SK-N-SH (cell line): ENCODE results near the gene RHOG. TPM values are rescaled to one million over a fixed set of nuclear protein-coding genes. Genes with fewer than 3 reads are reported as not detected.

Source experiments
- CTCF ChIA-PET: fragments of 300-600, 350-600 bp; formaldehyde crosslinking; extraction: SDS; loops from one replicate; lab custom pipeline; 2021; lab: Yijun Ruan, JAX
- POLR2A ChIA-PET: fragments of 350-600 bp; sonication (Branson Sonifier 250); formaldehyde crosslinking; extraction: SDS; loops from one replicate; lab custom pipeline; 2020; ENCODE audit warnings: antibody characterized with exemption, inconsistent platforms; lab: Yijun Ruan, JAX
- DNase-seq: peaks from one replicate; pipeline ENCODE4 v3.0.0; 2012
- H2AFZ ChIP-seq: fragments of 200-600 bp; sonication (generic); 2 replicates; pipeline ENCODE4 v1.8.1; 2016; ENCODE audit warnings: antibody characterized with exemption, mild to moderate bottlenecking, low read depth
- H3F3A ChIP-seq: fragments of 200-600 bp; sonication (generic); replicated peaks from 2 replicates; pipeline ENCODE3; 2016; ENCODE audit warnings: antibody characterized with exemption, mild to moderate bottlenecking; ENCODE audit not compliant: insufficient read depth
- H3K27ac ChIP-seq, 2 experiments: fragments of 200-500 bp in 1 of 2; fragments of 200-600 bp in 1 of 2; sonication (Bioruptor generic) in 1 of 2; sonication (generic), shearing (Covaris generic) in 1 of 2; 2 replicates each; pipeline versions ENCODE4 v1.5.1 to v1.6.1; 2014 to 2016; ENCODE audit warnings: low read depth in 2 of 2, inconsistent platforms in 1 of 2, low read length in 1 of 2, mild to moderate bottlenecking in 1 of 2, mixed read lengths in 1 of 2
- H3K27me3 ChIP-seq: fragments of 200-600 bp; sonication (generic), shearing (Covaris generic); 2 replicates; pipeline ENCODE4 v1.6.1; 2016; ENCODE audit warnings: mixed run types; ENCODE audit not compliant: insufficient read depth
- H3K36me3 ChIP-seq, 2 experiments: fragments of 200-500 bp in 1 of 2; fragments of 200-600 bp in 1 of 2; sonication (Bioruptor generic) in 1 of 2; sonication (generic) in 1 of 2; replicated peaks in 1 of 2; 2 replicates each; pipeline versions ENCODE3 to v1.5.1; 2014 to 2016; ENCODE audit warnings: low read length in 1 of 2, mild to moderate bottlenecking in 1 of 2; ENCODE audit not compliant: insufficient read depth in 2 of 2, control insufficient read depth in 1 of 2
- H3K4me1 ChIP-seq, 2 experiments: fragments of 200-500 bp in 1 of 2; fragments of 200-600 bp in 1 of 2; sonication (Bioruptor generic) in 1 of 2; sonication (generic), shearing (Covaris generic) in 1 of 2; 2 replicates each; pipeline versions ENCODE4 v1.5.1 to v1.6.1; 2014 to 2016; ENCODE audit warnings: low read depth in 1 of 2, low read length in 1 of 2, mixed run types in 1 of 2; ENCODE audit not compliant: insufficient read depth in 2 of 2, control insufficient read depth in 1 of 2
- H3K4me2 ChIP-seq: fragments of 200-600 bp; sonication (generic), shearing (Covaris generic); 2 replicates; pipeline ENCODE4 v1.6.1; 2017; ENCODE audit warnings: mixed run types
- H3K4me3 ChIP-seq, 2 experiments: fragments of 200-500 bp in 1 of 2; fragments of 200-600 bp in 1 of 2; sonication (Bioruptor generic) in 1 of 2; sonication (generic), shearing (Covaris generic) in 1 of 2; 2 replicates each; pipeline versions ENCODE4 v1.5.1 to v1.8.1; 2014 to 2016; ENCODE audit warnings: low read depth in 2 of 2, inconsistent platforms in 1 of 2, low read length in 1 of 2, mild to moderate bottlenecking in 1 of 2, mixed read lengths in 1 of 2, moderate library complexity in 1 of 2
- H3K79me2 ChIP-seq: fragments of 200-600 bp; sonication (generic); 2 replicates; pipeline ENCODE4 v1.8.1; 2017; ENCODE audit warnings: mild to moderate bottlenecking; ENCODE audit not compliant: insufficient read depth
- H3K9ac ChIP-seq: fragments of 200-600 bp; sonication (generic); 2 replicates; pipeline ENCODE4 v1.6.1; 2017; ENCODE audit warnings: mixed run types
- H3K9me2 ChIP-seq: fragments of 200-600 bp; sonication (generic); 2 replicates; pipeline ENCODE4 v1.6.1; 2017; ENCODE audit warnings: mixed run types
- H3K9me3 ChIP-seq: fragments of 200-600 bp; sonication (generic); 2 replicates; pipeline ENCODE4 v1.6.1; 2017; ENCODE audit warnings: mixed run types, mild to moderate bottlenecking, moderate library complexity
- H4K20me1 ChIP-seq: fragments of 200-600 bp; sonication (generic); 2 replicates; pipeline ENCODE4 v1.6.1; 2017; ENCODE audit warnings: mild to moderate bottlenecking, mixed run types; ENCODE audit not compliant: insufficient read depth
- CHD2 ChIP-seq: fragments of 150-350 bp; IDR thresholded peaks from 2 replicates; pipeline ENCODE4 v1.6.1; 2018; ENCODE audit warnings: low read length; ENCODE audit not compliant: partially characterized antibody
- ELF1 ChIP-seq: IDR thresholded peaks from 2 replicates; pipeline ENCODE4 v1.4.0; 2012
- EP300 ChIP-seq, 2 experiments: IDR thresholded peaks; 2 replicates each; pipeline versions ENCODE4 v1.4.0 to v1.6.1; 2012; ENCODE audit warnings: borderline replicate concordance in 1 of 2, low read depth in 1 of 2, low read length in 1 of 2
- EZH2phosphoT487 ChIP-seq: fragments of 200-600 bp; sonication (generic); IDR thresholded peaks from 2 replicates; pipeline ENCODE4 v1.6.1; 2017; ENCODE audit warnings: low read depth, mixed run types, mild to moderate bottlenecking, antibody characterized with exemption, moderate library complexity, borderline replicate concordance
- FOSL2 ChIP-seq: IDR thresholded peaks from 2 replicates; pipeline ENCODE4 v1.4.0; 2012; ENCODE audit warnings: low read depth, mild to moderate bottlenecking, moderate library complexity, borderline replicate concordance
- FOXJ3 ChIP-seq: sonication (generic); formaldehyde crosslinking; IDR thresholded peaks from 2 replicates; pipeline ENCODE4 v1.5.1; 2020; ENCODE audit warnings: mild to moderate bottlenecking, missing genetic modification reagents
- FOXM1 ChIP-seq: IDR thresholded peaks from 2 replicates; pipeline ENCODE4 v1.4.0; 2012; ENCODE audit warnings: low read depth, mild to moderate bottlenecking
- GABPA ChIP-seq: IDR thresholded peaks from 2 replicates; pipeline ENCODE4 v1.4.0; 2012; ENCODE audit warnings: low read depth, mild to moderate bottlenecking
- GATA2 ChIP-seq: sonication (generic); formaldehyde crosslinking; IDR thresholded peaks from 2 replicates; pipeline ENCODE4 v1.5.0; 2020; ENCODE audit warnings: mild to moderate bottlenecking, missing genetic modification reagents
- IRF3 ChIP-seq: fragments of 150-350 bp; IDR thresholded peaks from 2 replicates; pipeline ENCODE4 v1.6.1; 2016; ENCODE audit warnings: mild to moderate bottlenecking, low read depth, low read length
- JUND ChIP-seq: IDR thresholded peaks from 2 replicates; pipeline ENCODE4 v1.4.0; 2012
- MAX ChIP-seq: IDR thresholded peaks from 2 replicates; pipeline ENCODE4 v1.4.0; 2012; ENCODE audit warnings: low read depth
- MEF2A ChIP-seq: IDR thresholded peaks from 2 replicates; pipeline ENCODE4 v1.4.0; 2012; ENCODE audit warnings: low read depth, borderline replicate concordance
- MXI1 ChIP-seq: IDR thresholded peaks from 2 replicates; pipeline ENCODE4 v1.6.1; 2012; ENCODE audit warnings: mild to moderate bottlenecking, low read depth, low read length, improper control_type of control experiment
- NFIC ChIP-seq: IDR thresholded peaks from 2 replicates; pipeline ENCODE4 v1.4.0; 2012; ENCODE audit warnings: borderline replicate concordance
- NRF1 ChIP-seq: IDR thresholded peaks from 2 replicates; pipeline ENCODE4 v1.6.1; 2012; ENCODE audit warnings: low read depth, mild to moderate bottlenecking, low read length
- PBX3 ChIP-seq: IDR thresholded peaks from 2 replicates; pipeline ENCODE4; 2012
- POLR2AphosphoS5 ChIP-seq: IDR thresholded peaks from 2 replicates; pipeline ENCODE4 v1.6.1; 2012; ENCODE audit warnings: low read depth, low read length
- RAD21 ChIP-seq: IDR thresholded peaks from 2 replicates; pipeline ENCODE4 v1.6.1; 2012; ENCODE audit warnings: mild to moderate bottlenecking, low read length
- RCOR1 ChIP-seq: fragments of 150-350 bp; IDR thresholded peaks from 2 replicates; pipeline ENCODE4 v1.6.1; 2017; ENCODE audit warnings: antibody characterized with exemption, low read length
- RFX5 ChIP-seq: IDR thresholded peaks from 2 replicates; pipeline ENCODE4 v1.6.1; 2012; ENCODE audit warnings: mild to moderate bottlenecking, improper control_type of control experiment, low read length
- RXRA ChIP-seq: IDR thresholded peaks from 2 replicates; pipeline ENCODE4 v1.4.0; 2012; ENCODE audit warnings: low read depth, mild to moderate bottlenecking, borderline replicate concordance
- SIN3A ChIP-seq: IDR thresholded peaks from 2 replicates; pipeline ENCODE4 v1.6.1; 2012; ENCODE audit warnings: low read depth, mild to moderate bottlenecking, low read length, moderate library complexity, borderline replicate concordance
- SMC3 ChIP-seq: IDR thresholded peaks from 2 replicates; pipeline ENCODE4 v1.6.1; 2012; ENCODE audit warnings: low read depth, low read length, improper control_type of control experiment
- TAF1 ChIP-seq: IDR thresholded peaks from 2 replicates; pipeline ENCODE4 v1.6.1; 2012; ENCODE audit warnings: low read depth, mild to moderate bottlenecking, low read length, moderate library complexity, borderline replicate concordance
- TCF12 ChIP-seq: IDR thresholded peaks from 2 replicates; pipeline ENCODE4 v1.4.0; 2012
- TEAD4 ChIP-seq: IDR thresholded peaks from 2 replicates; pipeline ENCODE4 v1.4.0; 2012; ENCODE audit warnings: mild to moderate bottlenecking, borderline replicate concordance; ENCODE audit not compliant: insufficient read depth
- USF1 ChIP-seq: IDR thresholded peaks from 2 replicates; pipeline ENCODE4 v1.4.0; 2012; ENCODE audit warnings: low read depth, borderline replicate concordance
- YY1 ChIP-seq: IDR thresholded peaks from 2 replicates; pipeline ENCODE4 v1.4.0; 2012; ENCODE audit warnings: low read depth, mild to moderate bottlenecking
- ZBTB33 ChIP-seq: IDR thresholded peaks from 2 replicates; pipeline ENCODE4 v1.4.0; 2012; ENCODE audit warnings: low read depth, borderline replicate concordance
- WGBS: methylation state at CpG from one replicate; pipeline ENCODE4 v1.1.6; 2017; ENCODE audit warnings: low lambda C conversion rate; 5-methylcytosine and 5-hydroxymethylcytosine counted together
- polyA plus RNA-seq, 3 experiments: library from polyadenylated mRNA; depleted of rRNA; stranded (reverse); fragments of >200 nt; gene quantifications; 2 replicates each; pipeline ENCODE4 v1.2.3, GENCODE V29; 2012

The RHOG gene
- polyA plus RNA-seq, 1 of the 3 experiments (the other 2 are of a cell fraction), result 73.7 TPM

GRCh38 chr11:3841426-3842350, 929 bp upstream of the RHOG start:
- Histone ChIP-seq H3K9me3 (no peaks in the 10 kb centered on the region), H3K27me3 (no peaks in the 10 kb centered on the region), H3F3A (peaks cover 4% of the 10 kb centered on the region), H3K4me3 (peak overlapping the region; percentile 67 to 71), H3K4me1 (peaks cover 5 to 17% of the 10 kb centered on the region in 2 experiments; a peak in 2 of 4 replicates), H3K36me3 (peaks cover 0 to 3% of the 10 kb centered on the region in 2 experiments), H3K27ac (peak overlapping the region; percentile 82 to 84), H3K9me2 (no peaks in the 10 kb centered on the region), H3K4me2 (peak overlapping the region; percentile 96), H2AFZ (peak overlapping the region; percentile 90), H4K20me1 (peaks cover 30% of the 10 kb centered on the region), H3K9ac (peak overlapping the region; percentile 90), H3K79me2 (peaks cover 46% of the 10 kb centered on the region)
- ChIA-PET POLR2A (interaction anchor here (1.2 to 3.1 kb wide), 3 partner anchors 10 to 33 kb away, joined by 5 to 12 read pairs (median 6); partner anchors contain the start of genes PGAP2 and STIM1), CTCF (interaction anchor here (0.6 to 12.1 kb wide), 27 partner anchors 10 to 238 kb away, joined by 3 to 134 read pairs (median 3); partner anchors contain the start of genes PGAP2 and STIM1)
- peak; percentile 87 for DNase-seq
- WGBS, result 23% methylated on average over 21 of the region's 44 CpGs
- TF ChIP-seq SIN3A (peak; percentile 69; the same call in 1 of the 2 replicates), GABPA (no peak), POLR2AphosphoS5 (peak; percentile 55; the same call in 1 of the 2 replicates), FOXJ3 (0 out of 2 replicates have a peak, but pooled peaks have one; percentile 18), NFIC (no peak), JUND (no peak), MEF2A (no peak), EZH2phosphoT487 (no peak), MXI1 (peak; percentile 97), MAX (peak; percentile 99), GATA2 (CRISPR knock-in tag) (no peak), ZBTB33 (no peak), TAF1 (no peak), TCF12 (no peak), FOXM1 (no peak), PBX3 (no peak), NRF1 (no peak), FOSL2 (no peak), TEAD4 (no peak), CHD2 (no peak), RCOR1 (no peak), ELF1 (no peak), RXRA (no peak), IRF3 (no peak), RAD21 (peak; percentile 50), SMC3 (peak; percentile 63), RFX5 (no peak), EP300 (IDR thresholded peaks at IDR 0.05; ENCODE audit: borderline replicate concordance in 1 of 2, low read depth in 1 of 2, low read length in 1 of 2) (no peak), USF1 (peak; percentile 45; the same call in 1 of the 2 replicates), YY1 (no peak)
